HG02610 (cell line): ENCODE measurements around the gene CD82.
"Not testable (repeated sequence)": the region's sequence is repeated elsewhere in the genome, so short reads cannot be mapped to it uniquely, and the experiment has no call there.

ENCODE experiments used
- ATAC-seq: cut with Tn5 transposase; IDR thresholded peaks from one replicate; pipeline ENCODE4 v1.9.1; 2021; ENCODE audit warnings: mild to moderate bottlenecking, moderate library complexity; ENCODE audit not compliant: unreplicated experiment

The CD82 gene

GRCh38 chr11:44658506-44658850 is 93.0 kb downstream of the CD82 start:
- no peak for ATAC-seq

- no peak for ATAC-seq
Measured at GRCh38 chr11:44659641-44660040, 94.2 kb downstream of the CD82 start.

- not testable (repeated sequence) for ATAC-seq
Measured at GRCh38 chr11:44660535-44660934, 95.1 kb downstream of the CD82 start.

- no peak for ATAC-seq
Measured at GRCh38 chr11:44661311-44661717, 95.9 kb downstream of the CD82 start.
